HepG2 (cell line): Measurements from ENCODE around the gene NTN5. TPM values are rescaled to one million over a fixed set of nuclear protein-coding genes. Genes with fewer than 3 reads are reported as not detected.

Experiments used
- ARHGAP35 ChIP-seq: sonication (generic); formaldehyde crosslinking; IDR thresholded peaks from 2 replicates; pipeline ENCODE4 v1.9.0; 2022; ENCODE audit warnings: mild to moderate bottlenecking, inconsistent platforms, moderate library complexity, missing genetic modification reagents, borderline replicate concordance
- ATF1 ChIP-seq: IDR thresholded peaks from 2 replicates; pipeline ENCODE4 v1.6.1; 2016; ENCODE audit warnings: mild to moderate bottlenecking, control low read depth
- BORCS8-MEF2B ChIP-seq: sonication (generic); formaldehyde crosslinking; IDR thresholded peaks from 2 replicates; pipeline ENCODE4 v1.8.0; 2022; ENCODE audit warnings: mild to moderate bottlenecking, missing genetic modification reagents
- HCFC1 ChIP-seq: fragments of 150-350 bp; IDR thresholded peaks from 2 replicates; pipeline ENCODE4 v1.6.1; 2014; ENCODE audit warnings: low read depth, low read length
- HOXA3 ChIP-seq: sonication (generic); formaldehyde crosslinking; IDR thresholded peaks from 2 replicates; pipeline ENCODE4 v1.5.0; 2020; ENCODE audit warnings: missing genetic modification reagents
- LCORL ChIP-seq, 2 experiments: fragments of 450-650 bp in 1 of 2; sonication (generic) in 1 of 2; formaldehyde crosslinking in 1 of 2; IDR thresholded peaks; 2 replicates each; pipeline versions ENCODE4 v1.5.0 to v1.6.1; 2017 to 2020; ENCODE audit warnings: antibody characterized with exemption in 1 of 2, missing genetic modification reagents in 1 of 2
- MAZ ChIP-seq, 2 experiments: sonication (generic) in 1 of 2; formaldehyde crosslinking in 1 of 2; IDR thresholded peaks; 2 replicates each; pipeline versions ENCODE4 v1.5.0 to v1.6.1; 2012 to 2020; ENCODE audit warnings: low read depth in 2 of 2, mild to moderate bottlenecking in 2 of 2, borderline replicate concordance in 1 of 2, improper control_type of control experiment in 1 of 2, low read length in 1 of 2, missing genetic modification reagents in 1 of 2, moderate library complexity in 1 of 2
- NCOR1 ChIP-seq: fragments of 200-600 bp; sonication (generic); IDR thresholded peaks from 2 replicates; pipeline ENCODE4 v1.7.0; 2017; ENCODE audit warnings: antibody characterized with exemption, low read length, borderline replicate concordance
- NR2C2 ChIP-seq: sonication (generic); formaldehyde crosslinking; IDR thresholded peaks from 2 replicates; pipeline ENCODE4 v1.4.0; 2020; ENCODE audit warnings: missing genetic modification reagents, mild to moderate bottlenecking, moderate library complexity, borderline replicate concordance
- PITX1 ChIP-seq: sonication (generic); formaldehyde crosslinking; IDR thresholded peaks from 2 replicates; pipeline ENCODE4 v1.5.1; 2020; ENCODE audit warnings: mild to moderate bottlenecking, missing genetic modification reagents
- RBFOX2 ChIP-seq: fragments of 200-400 bp; formaldehyde crosslinking; IDR thresholded peaks from 2 replicates; pipeline ENCODE4 v1.6.1; 2017; ENCODE audit warnings: low read depth, mild to moderate bottlenecking, low read length
- TRIM24 ChIP-seq: sonication (generic); formaldehyde crosslinking; IDR thresholded peaks from 2 replicates; pipeline ENCODE4 v1.8.0; 2022; ENCODE audit warnings: mild to moderate bottlenecking, missing genetic modification reagents
- ZBTB3 ChIP-seq: sonication (generic); formaldehyde crosslinking; IDR thresholded peaks from 2 replicates; pipeline ENCODE4 v1.4.0; 2020; ENCODE audit warnings: low read depth, mild to moderate bottlenecking, moderate library complexity, missing genetic modification reagents, borderline replicate concordance
- ZFP41 ChIP-seq: sonication (generic); formaldehyde crosslinking; IDR thresholded peaks from 2 replicates; pipeline ENCODE4 v1.4.0; 2020; ENCODE audit warnings: mild to moderate bottlenecking, missing genetic modification reagents, borderline replicate concordance
- ZNF556 ChIP-seq: sonication (generic); formaldehyde crosslinking; IDR thresholded peaks from 2 replicates; pipeline ENCODE4 v1.4.0; 2020; ENCODE audit warnings: mild to moderate bottlenecking, missing genetic modification reagents, borderline replicate concordance
- polyA plus RNA-seq, 8 experiments: library from polyadenylated mRNA; depleted of rRNA in 3 of 8; stranded (reverse) in 7 of 8; unstranded in 1 of 8; fragments of >200 nt; fragmentation: Illumina TruSeq in 4 of 8; extraction: Trizol in 4 of 8; gene quantifications; 2 replicates each; pipeline versions ENCODE4 v1.2.1 to v1.2.3, GENCODE V29; 2011 to 2016; ENCODE audit warnings: low read depth in 4 of 8, missing spikeins in 1 of 8, mixed read lengths in 1 of 8; ENCODE audit not compliant: insufficient read depth in 1 of 8
- total RNA-seq, 5 experiments: library from RNA; depleted of rRNA; stranded (reverse); fragments of >200 nt; fragmentation: Illumina TruSeq; extraction: Trizol; gene quantifications; 2 replicates each; pipeline ENCODE4 v1.2.3, GENCODE V29; 2016; ENCODE audit warnings: low read depth in 1 of 5
- TF ChIP-seq, protein P1 (sequence below): sonication (generic); formaldehyde crosslinking; IDR thresholded peaks from 2 replicates; pipeline ENCODE4 v1.5.1; 2020; ENCODE audit warnings: mild to moderate bottlenecking, missing genetic modification reagents, borderline replicate concordance
- TF ChIP-seq, protein P2 (sequence below): sonication (generic); formaldehyde crosslinking; IDR thresholded peaks from 2 replicates; pipeline ENCODE4 v1.9.0; 2022; ENCODE audit warnings: missing genetic modification reagents, mild to moderate bottlenecking, borderline replicate concordance
- TF ChIP-seq, protein P3 (sequence below): sonication (generic); formaldehyde crosslinking; IDR thresholded peaks from 2 replicates; pipeline ENCODE4 v1.4.0; 2020; ENCODE audit warnings: mild to moderate bottlenecking, missing genetic modification reagents

Gene NTN5
- total and polyA plus RNA-seq, 2 of the 13 experiments (the other 11 are each of a cell fraction or from before 2014, with no cell fraction given): 0.05 TPM; not detected in 1

DNA sequence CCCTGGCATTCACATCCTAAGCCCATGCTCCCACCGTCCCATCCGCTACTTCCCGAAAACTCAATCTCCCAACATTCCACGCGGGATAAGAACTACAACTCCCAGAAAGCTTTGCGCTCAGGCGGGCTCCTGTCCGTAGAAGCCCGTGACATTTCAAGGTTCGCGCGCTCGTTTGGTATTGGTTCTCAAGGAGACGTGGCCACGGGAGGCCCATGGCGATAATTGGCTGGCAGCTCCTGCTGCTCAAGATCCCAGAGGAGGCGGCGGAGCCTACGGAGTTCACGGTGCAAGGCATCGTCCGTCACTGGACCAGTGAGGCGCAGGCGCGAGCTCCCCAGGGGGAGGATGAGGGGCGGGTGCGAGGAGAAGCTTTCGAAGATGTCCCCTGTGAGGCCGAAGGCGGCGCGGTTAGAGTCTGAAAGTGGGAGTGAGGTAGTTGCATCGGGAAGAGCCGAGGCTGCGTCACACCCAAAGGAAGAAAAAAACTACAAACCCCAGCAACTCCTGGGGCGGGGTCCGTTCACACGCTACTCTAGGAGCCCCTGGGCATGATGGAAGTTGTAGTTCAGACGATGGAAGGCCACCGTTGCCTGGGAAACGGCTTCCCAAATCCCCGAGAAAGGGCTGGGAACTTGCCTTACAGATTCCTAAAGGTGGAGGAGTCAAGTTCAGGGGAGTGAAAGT, 47.9 kb upstream of the NTN5 start (continued):
- TF ChIP-seq PITX1 (CRISPR knock-in tag) (0 out of 2 replicates have a peak, but pooled peaks have one; percentile 27), TRIM24 (CRISPR knock-in tag) (no peak), NCOR1 (no peak; the same call in 1 of the 2 replicates), ZFP41 (CRISPR knock-in tag) (no peak), BORCS8-MEF2B (peak; percentile 81; the same call in 1 of the 2 replicates), HOXA3 (CRISPR knock-in tag) (peak; percentile 46; the same call in 1 of the 2 replicates), ARHGAP35 (peak; percentile 31; the same call in 1 of the 2 replicates), ATF1 (peak; percentile 84), ZNF556 (CRISPR knock-in tag) (peak; percentile 37; the same call in 1 of the 2 replicates), MAZ (IDR thresholded peaks at IDR 0.05; ENCODE audit: borderline replicate concordance, low read depth, low read length) (peak; percentile 49; the same call in 1 of the 2 replicates), MAZ (CRISPR knock-in tag; IDR thresholded peaks at IDR 0.05; ENCODE audit: low read depth) (0 out of 2 replicates have a peak, but pooled peaks have one; percentile 22), HCFC1 (peak; percentile 97), ZBTB3 (CRISPR knock-in tag) (no peak), LCORL (IDR thresholded peaks at IDR 0.05) (no peak), LCORL (CRISPR knock-in tag; IDR thresholded peaks at IDR 0.05) (peak; percentile 29; the same call in 1 of the 2 replicates), RBFOX2 (0 out of 2 replicates have a peak, but pooled peaks have one; percentile 28), NR2C2 (CRISPR knock-in tag) (peak; percentile 76)
- TF ChIP-seq, protein P1, sequence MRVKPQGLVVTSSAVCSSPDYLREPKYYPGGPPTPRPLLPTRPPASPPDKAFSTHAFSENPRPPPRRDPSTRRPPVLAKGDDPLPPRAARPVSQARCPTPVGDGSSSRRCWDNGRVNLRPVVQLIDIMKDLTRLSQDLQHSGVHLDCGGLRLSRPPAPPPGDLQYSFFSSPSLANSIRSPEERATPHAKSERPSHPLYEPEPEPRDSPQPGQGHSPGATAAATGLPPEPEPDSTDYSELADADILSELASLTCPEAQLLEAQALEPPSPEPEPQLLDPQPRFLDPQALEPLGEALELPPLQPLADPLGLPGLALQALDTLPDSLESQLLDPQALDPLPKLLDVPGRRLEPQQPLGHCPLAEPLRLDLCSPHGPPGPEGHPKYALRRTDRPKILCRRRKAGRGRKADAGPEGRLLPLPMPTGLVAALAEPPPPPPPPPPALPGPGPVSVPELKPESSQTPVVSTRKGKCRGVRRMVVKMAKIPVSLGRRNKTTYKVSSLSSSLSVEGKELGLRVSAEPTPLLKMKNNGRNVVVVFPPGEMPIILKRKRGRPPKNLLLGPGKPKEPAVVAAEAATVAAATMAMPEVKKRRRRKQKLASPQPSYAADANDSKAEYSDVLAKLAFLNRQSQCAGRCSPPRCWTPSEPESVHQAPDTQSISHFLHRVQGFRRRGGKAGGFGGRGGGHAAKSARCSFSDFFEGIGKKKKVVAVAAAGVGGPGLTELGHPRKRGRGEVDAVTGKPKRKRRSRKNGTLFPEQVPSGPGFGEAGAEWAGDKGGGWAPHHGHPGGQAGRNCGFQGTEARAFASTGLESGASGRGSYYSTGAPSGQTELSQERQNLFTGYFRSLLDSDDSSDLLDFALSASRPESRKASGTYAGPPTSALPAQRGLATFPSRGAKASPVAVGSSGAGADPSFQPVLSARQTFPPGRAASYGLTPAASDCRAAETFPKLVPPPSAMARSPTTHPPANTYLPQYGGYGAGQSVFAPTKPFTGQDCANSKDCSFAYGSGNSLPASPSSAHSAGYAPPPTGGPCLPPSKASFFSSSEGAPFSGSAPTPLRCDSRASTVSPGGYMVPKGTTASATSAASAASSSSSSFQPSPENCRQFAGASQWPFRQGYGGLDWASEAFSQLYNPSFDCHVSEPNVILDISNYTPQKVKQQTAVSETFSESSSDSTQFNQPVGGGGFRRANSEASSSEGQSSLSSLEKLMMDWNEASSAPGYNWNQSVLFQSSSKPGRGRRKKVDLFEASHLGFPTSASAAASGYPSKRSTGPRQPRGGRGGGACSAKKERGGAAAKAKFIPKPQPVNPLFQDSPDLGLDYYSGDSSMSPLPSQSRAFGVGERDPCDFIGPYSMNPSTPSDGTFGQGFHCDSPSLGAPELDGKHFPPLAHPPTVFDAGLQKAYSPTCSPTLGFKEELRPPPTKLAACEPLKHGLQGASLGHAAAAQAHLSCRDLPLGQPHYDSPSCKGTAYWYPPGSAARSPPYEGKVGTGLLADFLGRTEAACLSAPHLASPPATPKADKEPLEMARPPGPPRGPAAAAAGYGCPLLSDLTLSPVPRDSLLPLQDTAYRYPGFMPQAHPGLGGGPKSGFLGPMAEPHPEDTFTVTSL (CRISPR knock-in tag): no peak
- TF ChIP-seq, protein P2, sequence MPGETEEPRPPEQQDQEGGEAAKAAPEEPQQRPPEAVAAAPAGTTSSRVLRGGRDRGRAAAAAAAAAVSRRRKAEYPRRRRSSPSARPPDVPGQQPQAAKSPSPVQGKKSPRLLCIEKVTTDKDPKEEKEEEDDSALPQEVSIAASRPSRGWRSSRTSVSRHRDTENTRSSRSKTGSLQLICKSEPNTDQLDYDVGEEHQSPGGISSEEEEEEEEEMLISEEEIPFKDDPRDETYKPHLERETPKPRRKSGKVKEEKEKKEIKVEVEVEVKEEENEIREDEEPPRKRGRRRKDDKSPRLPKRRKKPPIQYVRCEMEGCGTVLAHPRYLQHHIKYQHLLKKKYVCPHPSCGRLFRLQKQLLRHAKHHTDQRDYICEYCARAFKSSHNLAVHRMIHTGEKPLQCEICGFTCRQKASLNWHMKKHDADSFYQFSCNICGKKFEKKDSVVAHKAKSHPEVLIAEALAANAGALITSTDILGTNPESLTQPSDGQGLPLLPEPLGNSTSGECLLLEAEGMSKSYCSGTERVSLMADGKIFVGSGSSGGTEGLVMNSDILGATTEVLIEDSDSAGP (CRISPR knock-in tag): peak; percentile 70; the same call in 1 of the 2 replicates
- TF ChIP-seq, protein P3, sequence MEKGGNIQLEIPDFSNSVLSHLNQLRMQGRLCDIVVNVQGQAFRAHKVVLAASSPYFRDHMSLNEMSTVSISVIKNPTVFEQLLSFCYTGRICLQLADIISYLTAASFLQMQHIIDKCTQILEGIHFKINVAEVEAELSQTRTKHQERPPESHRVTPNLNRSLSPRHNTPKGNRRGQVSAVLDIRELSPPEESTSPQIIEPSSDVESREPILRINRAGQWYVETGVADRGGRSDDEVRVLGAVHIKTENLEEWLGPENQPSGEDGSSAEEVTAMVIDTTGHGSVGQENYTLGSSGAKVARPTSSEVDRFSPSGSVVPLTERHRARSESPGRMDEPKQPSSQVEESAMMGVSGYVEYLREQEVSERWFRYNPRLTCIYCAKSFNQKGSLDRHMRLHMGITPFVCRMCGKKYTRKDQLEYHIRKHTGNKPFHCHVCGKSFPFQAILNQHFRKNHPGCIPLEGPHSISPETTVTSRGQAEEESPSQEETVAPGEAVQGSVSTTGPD (CRISPR knock-in tag): no peak
